Caki2 (cell line): Measurements from ENCODE around the gene G6PC1. TPM values are rescaled to one million over a fixed set of nuclear protein-coding genes. Genes with fewer than 3 reads are reported as not detected.
"Not testable (repeated sequence)": the region's sequence is repeated elsewhere in the genome, so short reads cannot be mapped to it uniquely, and the experiment has no call there.

Experiments used
- DNase-seq: peaks from one replicate; pipeline ENCODE4 v3.0.0-alpha.2; 2015; ENCODE audit warnings: low read depth
- in situ Hi-C: cut with HindIII; loops from 2 replicates; pipeline ENCODE4 v1.10.0; 2016; ENCODE audit warnings: low sequenced_read_pairs, low pct_unique_long_range_greater_than_20kb, mixed read lengths
- total RNA-seq: library from RNA; depleted of rRNA; stranded (reverse); fragments of >200 nt; shearing (Covaris generic); gene quantifications from 2 replicates; pipeline ENCODE4 v1.2.3, GENCODE V29; 2014; ENCODE audit warnings: low replicate concordance; rRNA removed

Gene G6PC1
- not detected in 2 replicates for total RNA-seq

- DNase-seq = no peak
- in situ Hi-C loops = no loop called here
Observed at GRCh38 chr17:42900460-42901331, at the start of gene G6PC1. Gene G6PC1, plus strand, starts transcription at chr17:42900799. Its CDS starts 78 bp downstream, at chr17:42900877.

GRCh38 chr17:42850954-42851353 lies 49.6 kb upstream of the G6PC1 start, which contains the start of gene AOC3:
Gene AOC3, plus strand, starts transcription at chr17:42851199. Its CDS starts 145 bp downstream, at chr17:42851344.
- in situ Hi-C loops = no loop called here
- DNase-seq = no peak

GRCh38 chr17:42851371-42852240 lies 49.0 kb upstream of the G6PC1 start:
- in situ Hi-C loops, DNase-seq: not testable (repeated sequence)

- in situ Hi-C loops = no loop called here
- no peak for DNase-seq
Observed at GRCh38 chr17:42852351-42852750, 48.2 kb upstream of the G6PC1 start.

- DNase-seq = no peak
- in situ Hi-C loops = no loop called here
Observed at GRCh38 chr17:42853004-42853403, 47.6 kb upstream of the G6PC1 start.

- no peak for DNase-seq
- in situ Hi-C loops = no loop called here
Observed at GRCh38 chr17:42853597-42853967, 47.0 kb upstream of the G6PC1 start.

GRCh38 chr17:42853968-42854790 lies 46.4 kb upstream of the G6PC1 start:
- no peak for DNase-seq
- in situ Hi-C loops = no loop called here

GRCh38 chr17:42855048-42855596 lies 45.5 kb upstream of the G6PC1 start:
- in situ Hi-C loops = no loop called here
- DNase-seq = no peak

- DNase-seq, in situ Hi-C loops: not testable (repeated sequence)
Observed at GRCh38 chr17:42856093-42856492, 44.5 kb upstream of the G6PC1 start.

GRCh38 chr17:42856516-42856915 lies 44.1 kb upstream of the G6PC1 start:
- in situ Hi-C loops, DNase-seq: not testable (repeated sequence)

GRCh38 chr17:42857389-42857788 lies 43.2 kb upstream of the G6PC1 start:
- no peak for DNase-seq
- in situ Hi-C loops = no loop called here

- peak; percentile 40 for DNase-seq
- in situ Hi-C loops = no loop called here
Observed at GRCh38 chr17:42865638-42866094, 34.9 kb upstream of the G6PC1 start.

- no peak for DNase-seq
- in situ Hi-C loops = no loop called here
Observed at GRCh38 chr17:42866216-42866615, 34.4 kb upstream of the G6PC1 start.

- DNase-seq = no peak
- in situ Hi-C loops = no loop called here
Observed at GRCh38 chr17:42866631-42867575, 33.7 kb upstream of the G6PC1 start.

- DNase-seq, in situ Hi-C loops: not testable (repeated sequence)
Observed at GRCh38 chr17:42867694-42868261, 32.8 kb upstream of the G6PC1 start.

GRCh38 chr17:42868338-42868737 lies 32.3 kb upstream of the G6PC1 start:
- in situ Hi-C loops = no loop called here
- no peak for DNase-seq
